ENCODE data around the gene VSIG10L. TPM values are rescaled to one million over a fixed set of nuclear protein-coding genes. Genes with fewer than 3 reads are reported as not detected.
A peak's percentile ranks its signal among the peaks of the same experiment; 100 is the strongest.

Gene VSIG10L
- total RNA-seq, 1 donor from 2014 or later: 0.17 TPM

DNA sequence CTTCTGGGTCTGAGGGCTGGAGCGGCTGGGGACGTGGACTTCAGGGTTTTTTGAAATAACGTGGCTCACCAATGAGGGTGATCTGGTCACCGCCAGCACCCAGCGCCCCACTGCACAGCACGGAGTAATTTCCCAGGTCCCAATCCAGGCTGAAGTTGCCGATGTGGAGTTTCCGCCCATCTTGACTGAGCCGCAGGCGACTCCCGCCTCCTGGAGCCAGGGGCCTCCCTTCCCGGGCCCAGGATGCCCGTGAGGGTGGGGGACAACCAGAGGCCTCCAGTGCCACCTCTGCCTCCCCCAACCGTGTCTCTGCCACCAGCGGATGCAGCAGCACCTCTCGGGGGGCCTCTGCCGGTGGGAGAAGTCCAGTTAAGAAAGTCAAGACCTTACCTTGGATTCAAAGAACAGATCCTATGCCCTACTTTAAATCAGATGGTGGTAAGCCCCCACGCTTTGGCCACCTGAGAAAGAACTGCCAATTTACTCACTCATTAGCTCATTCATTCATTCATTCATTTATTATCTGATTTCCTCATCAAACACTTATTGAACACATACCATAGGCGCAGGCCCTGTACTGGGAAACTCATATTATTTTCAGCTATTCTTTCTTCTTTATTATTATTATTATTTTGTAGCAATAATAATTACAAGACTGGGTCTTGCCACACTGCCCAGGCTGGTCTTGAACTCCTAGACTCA lies 3.9 kb downstream of the VSIG10L start:
- no peak for DNase-seq

DNA sequence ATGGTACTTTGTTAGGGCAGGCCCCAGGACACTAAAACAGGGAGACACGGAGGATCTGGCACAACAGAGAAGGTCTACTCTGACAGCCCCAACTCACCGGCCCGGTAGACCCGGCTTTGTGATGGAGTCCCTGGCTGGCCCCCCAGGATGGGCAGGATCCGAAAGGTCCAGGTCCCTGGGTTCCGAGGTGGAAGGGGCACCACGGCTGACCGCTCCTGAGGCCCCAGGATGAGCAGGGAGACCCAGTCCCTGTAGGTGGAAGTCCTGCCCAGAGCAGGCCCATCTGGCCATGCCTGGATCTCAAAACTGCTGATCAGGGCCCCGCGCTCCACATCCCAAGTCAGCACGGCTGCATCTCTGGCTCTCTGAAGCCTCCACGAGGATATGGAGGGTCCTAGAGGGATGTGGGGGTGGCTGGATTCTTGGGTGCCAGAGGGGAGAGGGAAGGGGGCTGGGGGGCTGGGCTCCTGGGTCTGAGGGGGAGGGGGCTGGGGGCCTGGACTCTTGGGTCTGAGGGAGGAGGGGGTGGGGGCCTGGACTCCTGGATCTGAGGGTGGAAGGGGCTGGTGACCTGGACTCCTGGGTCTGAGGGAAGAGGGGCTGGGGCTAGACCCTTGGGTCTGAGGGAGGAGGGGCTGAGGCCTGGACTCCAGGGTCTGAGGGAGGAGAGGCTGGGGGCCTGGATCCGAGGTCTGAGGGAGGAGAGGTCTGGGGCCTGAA lies 4.6 kb downstream of the VSIG10L start:
- DNase-seq: no peak

DNA sequence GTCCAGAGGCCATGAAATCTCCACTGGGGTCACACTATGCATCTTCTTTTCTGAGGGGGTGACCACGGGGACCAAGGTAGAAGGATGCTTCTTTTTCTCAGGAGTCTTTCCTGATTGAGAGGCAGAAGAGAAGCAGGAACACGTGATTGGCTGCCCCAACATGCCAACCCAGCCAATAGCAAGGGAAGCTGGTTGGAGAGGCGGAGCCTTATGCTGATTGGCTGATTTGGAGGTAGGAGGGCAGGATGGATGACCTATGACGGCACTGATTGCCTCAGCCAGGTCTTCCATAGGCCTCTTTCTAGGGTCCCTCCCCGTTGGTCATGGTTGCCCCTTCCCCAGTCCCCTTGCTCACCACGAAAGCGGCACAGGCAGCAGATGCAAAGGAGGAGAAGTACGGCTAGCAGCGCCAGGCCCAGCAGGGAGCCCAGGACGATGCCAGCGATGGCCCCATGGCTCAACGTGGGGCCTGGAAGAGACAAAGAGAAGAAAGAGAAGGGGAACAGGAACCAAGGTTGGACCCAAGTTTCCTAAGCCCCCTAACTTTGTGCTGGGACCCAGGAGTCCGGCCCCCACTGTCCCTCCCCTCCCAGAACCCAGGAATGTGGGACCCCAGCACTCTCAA lies 8.0 kb downstream of the VSIG10L start:
- DNase-seq: no peak

DNA sequence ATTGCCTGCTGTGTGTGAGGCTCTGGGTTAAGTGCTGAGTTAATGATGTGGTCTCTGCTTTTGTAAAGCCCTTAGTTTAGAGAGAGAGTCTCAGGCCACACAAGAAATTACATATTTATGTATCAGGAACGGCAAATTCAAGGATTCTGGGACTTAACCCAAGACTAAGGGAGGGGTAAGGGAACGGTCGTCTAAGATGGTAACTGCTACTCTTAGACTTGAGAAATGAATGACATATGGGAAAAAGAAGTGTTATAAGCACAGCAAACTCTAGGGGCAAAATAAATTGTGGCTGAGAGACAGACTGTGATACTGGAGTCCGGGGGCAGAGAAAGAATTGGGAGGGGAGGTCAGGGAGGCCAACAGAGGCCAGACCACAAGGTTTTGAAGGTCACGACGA lies 10.2 kb downstream of the VSIG10L start:
- DNase-seq: no peak

- no peak for DNase-seq
These were observed 10.7 kb downstream of the VSIG10L start for GRCh38 chr19:51331193-51331592.

- no peak for DNase-seq
These were observed 11.6 kb downstream of the VSIG10L start for GRCh38 chr19:51330366-51330765.

DNA sequence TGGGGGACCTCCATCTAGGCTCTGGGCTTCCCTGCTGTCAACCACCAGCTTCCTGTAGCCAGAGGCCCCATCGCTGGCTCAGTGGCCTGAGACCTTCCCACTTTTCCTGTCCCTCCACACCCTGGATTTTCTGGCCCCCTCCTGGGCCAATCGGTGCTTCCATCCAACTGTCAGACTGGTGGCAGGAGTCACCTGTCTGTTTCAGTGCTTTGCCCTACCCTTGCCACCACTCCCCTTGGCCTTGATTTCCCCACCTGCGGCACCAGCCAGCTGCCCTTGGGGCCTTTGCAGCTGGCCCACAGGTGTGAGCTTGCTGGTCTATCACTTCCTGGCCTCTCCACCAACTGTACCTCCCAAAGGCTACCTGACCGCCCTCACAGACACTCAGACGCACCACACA lies 12.5 kb downstream of the VSIG10L start:
- DNase-seq: no peak

DNA sequence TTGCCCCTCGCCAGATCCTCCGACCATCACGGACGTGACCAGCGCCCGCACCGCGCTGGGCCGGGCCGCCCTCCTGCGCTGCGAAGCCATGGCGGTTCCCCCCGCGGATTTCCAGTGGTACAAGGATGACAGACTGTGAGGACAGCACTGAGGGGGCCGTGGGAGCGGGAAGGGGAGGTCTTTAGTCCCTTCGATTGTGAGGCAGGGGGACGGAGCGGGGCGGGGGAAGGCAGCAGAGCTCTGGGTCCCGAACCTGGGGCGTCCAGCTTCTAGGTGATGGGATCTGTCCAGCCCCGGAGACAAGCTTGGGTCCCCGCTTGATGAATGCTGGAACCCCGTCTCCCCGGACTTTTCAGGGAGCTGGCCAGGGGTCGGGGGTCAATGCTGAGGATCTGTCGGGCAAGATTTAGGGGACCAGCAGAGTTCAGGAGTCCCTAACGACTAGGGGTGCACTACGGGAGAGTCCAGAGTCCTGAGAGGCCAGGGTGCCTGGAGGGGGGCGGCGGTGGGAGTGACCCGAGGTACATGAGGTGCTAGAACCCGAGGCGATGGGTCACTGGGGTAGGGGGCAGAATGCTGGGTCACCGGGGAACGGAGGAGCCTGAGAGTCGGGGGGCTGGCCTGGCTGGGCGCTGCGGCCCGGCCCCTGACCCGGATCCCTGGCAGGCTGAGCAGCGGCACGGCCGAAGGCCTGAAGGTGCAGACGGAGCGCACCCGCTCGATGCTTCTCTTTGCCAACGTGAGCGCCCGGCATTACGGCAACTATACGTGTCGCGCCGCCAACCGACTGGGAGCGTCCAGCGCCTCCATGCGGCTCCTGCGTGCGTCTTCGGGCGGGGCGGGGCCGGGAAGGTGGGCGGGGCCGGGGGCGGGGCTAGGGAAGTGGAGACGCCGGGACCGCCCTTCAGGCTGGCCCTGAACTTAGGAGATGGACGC lies 14.6 kb downstream of the VSIG10L start:
- peak; percentile 65 for DNase-seq

GRCh38 chr19:51326216-51327065 lies 15.5 kb downstream of the VSIG10L start:
- DNase-seq: no peak

DNA sequence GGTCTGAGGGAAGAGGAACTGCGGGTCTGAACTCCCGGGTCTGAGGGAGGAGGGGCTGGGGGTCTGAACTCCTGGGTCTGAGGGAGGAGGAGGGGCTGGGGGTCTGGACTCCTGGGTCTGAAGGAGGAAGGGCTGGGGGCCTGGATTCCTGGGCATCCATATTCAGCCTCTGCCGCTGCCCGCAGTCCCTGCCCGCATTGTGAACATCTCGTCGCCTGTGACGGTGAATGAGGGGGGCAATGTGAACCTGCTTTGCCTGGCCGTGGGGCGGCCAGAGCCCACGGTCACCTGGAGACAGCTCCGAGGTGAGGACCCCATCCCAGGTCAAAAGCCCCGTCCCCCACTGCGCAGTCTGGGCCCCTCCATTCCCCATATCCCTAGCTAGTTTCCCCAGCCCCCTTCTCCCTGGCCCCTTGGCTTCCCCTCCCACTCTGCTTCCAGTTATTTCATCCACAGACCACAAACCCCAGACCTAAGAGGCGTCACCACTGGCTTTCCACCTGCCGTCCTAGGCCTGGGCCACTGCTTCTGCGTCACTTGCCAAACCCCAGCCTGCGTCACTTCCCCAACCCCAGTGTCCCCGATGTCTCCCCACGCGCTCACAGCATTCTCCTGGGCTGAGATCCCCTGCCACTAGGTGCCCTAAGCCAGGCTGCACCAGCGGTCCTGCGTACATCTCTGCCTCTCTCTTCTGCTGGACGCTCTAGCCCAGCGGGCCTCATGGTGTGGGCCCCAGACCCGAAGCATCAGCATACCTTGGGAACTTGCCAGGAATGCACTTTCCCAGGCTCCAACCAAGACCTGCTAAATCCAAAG lies 16.6 kb downstream of the VSIG10L start:
- no peak for DNase-seq

GRCh38 chr19:51324167-51324481 lies 17.8 kb downstream of the VSIG10L start:
- DNase-seq: no peak

DNA sequence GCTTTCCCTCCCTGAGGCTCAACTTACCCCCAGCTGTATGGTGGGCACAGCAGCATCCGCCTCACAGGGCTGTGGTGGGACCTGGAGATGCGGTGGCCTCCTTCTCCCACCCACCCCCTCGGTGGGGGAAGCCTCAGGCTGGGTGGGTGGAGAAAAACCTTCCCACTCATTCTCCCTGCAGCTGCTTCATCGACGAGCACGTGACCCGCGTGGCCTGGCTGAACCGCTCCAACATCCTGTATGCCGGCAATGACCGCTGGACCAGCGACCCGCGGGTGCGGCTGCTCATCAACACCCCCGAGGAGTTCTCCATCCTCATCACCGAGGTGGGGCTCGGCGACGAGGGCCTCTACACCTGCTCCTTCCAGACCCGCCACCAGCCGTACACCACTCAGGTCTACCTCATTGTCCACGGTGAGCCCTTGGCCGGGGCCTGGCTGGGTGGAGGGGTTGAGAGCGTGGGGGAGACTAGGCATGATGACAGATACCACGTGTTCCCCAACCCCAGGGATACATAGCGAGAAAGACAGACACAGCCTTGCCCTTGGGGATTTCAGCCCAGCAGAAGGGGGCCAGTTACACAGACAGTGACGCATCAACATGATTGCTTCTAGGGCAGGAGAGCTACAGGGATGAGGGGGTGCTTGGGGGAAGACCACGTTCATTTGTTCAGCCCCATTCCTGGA lies 18.3 kb downstream of the VSIG10L start:
- DNase-seq: no peak

DNA sequence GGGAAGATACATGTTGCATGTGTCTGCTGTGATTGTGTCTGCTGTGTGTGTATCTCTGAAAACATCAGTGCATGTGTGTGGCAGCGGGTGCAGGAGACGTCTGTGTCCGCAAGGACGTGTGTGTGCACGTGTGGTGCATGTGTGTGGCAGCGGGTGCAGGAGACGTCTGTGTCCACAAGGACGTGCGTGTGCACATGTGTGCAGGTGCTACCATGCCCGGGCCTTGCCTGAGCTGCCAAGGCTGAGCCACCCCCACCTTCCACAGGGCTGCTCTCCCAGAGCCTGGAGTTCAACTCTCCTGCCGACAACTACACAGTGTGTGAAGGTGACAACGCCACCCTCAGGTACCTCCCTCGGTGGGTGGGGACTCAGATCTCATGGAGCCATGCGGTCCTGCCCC lies 20.1 kb downstream of the VSIG10L start:
- no peak for DNase-seq

GRCh38 chr19:51320280-51320657 lies 21.7 kb downstream of the VSIG10L start:
- no peak for DNase-seq

- DNase-seq: no peak
These were observed 22.2 kb downstream of the VSIG10L start for GRCh38 chr19:51319649-51320279.

DNA sequence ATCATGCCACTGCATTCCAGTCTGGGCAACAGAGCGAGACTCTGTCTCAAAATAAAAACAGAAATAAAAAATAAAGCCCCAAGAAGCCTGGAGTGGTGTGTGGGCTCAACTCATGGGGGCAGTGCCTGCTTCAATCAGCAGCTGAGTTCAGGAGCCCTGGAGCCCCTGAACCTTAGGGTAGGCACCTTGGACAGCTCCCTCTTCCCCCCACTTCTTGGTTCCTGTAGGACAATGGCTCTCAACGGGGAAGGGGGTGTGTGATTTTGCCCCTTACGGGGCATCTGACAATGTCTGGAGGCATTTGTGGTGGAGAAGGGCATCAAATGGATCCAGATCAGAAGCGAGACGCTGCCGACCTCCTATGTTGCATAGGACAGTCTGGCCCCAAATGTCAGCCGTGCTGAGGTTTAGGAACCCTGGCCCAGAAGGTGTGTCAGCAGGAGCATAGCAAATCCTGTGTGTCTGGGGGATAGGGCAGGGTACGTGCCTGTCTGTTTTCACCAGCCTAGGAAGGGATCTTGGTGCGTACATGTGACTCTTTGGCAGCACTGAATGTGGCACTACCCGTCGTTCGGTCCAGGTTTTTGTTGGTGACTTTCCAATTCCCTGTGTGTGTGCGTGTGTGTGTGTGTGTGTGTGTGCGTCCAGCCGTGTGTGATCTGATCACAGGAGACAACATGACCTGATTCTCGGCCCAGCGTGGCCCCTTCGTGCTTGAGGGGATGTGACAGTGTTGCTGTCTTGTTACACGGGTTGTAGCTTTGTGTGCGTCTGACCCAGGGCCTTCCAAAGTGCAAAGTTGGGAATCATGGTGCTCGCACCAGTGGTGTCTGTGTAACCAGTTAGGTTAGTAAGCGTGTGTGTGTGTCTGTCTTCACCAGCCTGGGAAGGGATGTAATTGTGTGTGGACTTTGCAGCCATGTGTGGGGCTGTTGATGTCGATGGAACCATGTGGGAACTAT lies 23.0 kb downstream of the VSIG10L start:
- no peak for DNase-seq

GRCh38 chr19:51317968-51318367 lies 24.0 kb downstream of the VSIG10L start:
- DNase-seq: no peak

GRCh38 chr19:51317376-51317775 lies 24.6 kb downstream of the VSIG10L start:
- no peak for DNase-seq

DNA sequence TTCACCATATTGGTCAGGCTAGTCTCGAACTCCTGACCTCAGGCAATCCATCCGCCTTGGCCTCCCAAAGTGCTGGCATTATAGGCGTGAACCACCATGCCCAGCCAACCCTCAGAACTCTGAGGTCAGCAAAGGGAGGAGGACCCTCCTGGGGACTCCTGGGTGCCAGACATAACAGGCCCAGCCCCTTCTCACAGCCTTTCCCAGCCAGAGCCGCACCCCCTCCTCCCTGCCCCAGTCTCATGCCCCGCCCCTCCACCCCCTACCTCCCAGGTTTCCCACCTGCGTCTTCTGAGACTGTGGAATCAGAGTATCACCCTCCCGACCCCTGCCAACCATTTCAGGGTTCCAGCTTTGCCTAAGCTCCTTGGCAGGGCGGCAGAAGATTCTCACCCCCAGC lies 25.3 kb downstream of the VSIG10L start:
- no peak for DNase-seq

Data from dermis blood vessel endothelial cell (primary cell).